ENCODE measurements around the gene IPO9.

IPO9 gene

GRCh38 chr1:201902198-201902597, 73.2 kb downstream of the IPO9 start:
- no peak overlapping the region for H3K4me3 ChIP-seq (ENCODE audit: low read depth, low read length)
- no peak for TF ChIP-seq MYC (IDR thresholded peaks at IDR 0.05; ENCODE audit: low read depth, low read length)
- no peak for TF ChIP-seq POLR2A (IDR thresholded peaks at IDR 0.05; ENCODE audit: extremely low read depth, insufficient read length)
- TF ChIP-seq, protein P1, sequence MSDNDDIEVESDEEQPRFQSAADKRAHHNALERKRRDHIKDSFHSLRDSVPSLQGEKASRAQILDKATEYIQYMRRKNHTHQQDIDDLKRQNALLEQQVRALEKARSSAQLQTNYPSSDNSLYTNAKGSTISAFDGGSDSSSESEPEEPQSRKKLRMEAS (IDR thresholded peaks at IDR 0.05; ENCODE audit: low read depth, low read length), result no peak
- TF ChIP-seq, protein P2, sequence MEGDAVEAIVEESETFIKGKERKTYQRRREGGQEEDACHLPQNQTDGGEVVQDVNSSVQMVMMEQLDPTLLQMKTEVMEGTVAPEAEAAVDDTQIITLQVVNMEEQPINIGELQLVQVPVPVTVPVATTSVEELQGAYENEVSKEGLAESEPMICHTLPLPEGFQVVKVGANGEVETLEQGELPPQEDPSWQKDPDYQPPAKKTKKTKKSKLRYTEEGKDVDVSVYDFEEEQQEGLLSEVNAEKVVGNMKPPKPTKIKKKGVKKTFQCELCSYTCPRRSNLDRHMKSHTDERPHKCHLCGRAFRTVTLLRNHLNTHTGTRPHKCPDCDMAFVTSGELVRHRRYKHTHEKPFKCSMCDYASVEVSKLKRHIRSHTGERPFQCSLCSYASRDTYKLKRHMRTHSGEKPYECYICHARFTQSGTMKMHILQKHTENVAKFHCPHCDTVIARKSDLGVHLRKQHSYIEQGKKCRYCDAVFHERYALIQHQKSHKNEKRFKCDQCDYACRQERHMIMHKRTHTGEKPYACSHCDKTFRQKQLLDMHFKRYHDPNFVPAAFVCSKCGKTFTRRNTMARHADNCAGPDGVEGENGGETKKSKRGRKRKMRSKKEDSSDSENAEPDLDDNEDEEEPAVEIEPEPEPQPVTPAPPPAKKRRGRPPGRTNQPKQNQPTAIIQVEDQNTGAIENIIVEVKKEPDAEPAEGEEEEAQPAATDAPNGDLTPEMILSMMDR (IDR thresholded peaks at IDR 0.05; ENCODE audit: low read depth, low read length), result no peak
- no peak for DNase-seq (ENCODE audit: low read depth)

DNA sequence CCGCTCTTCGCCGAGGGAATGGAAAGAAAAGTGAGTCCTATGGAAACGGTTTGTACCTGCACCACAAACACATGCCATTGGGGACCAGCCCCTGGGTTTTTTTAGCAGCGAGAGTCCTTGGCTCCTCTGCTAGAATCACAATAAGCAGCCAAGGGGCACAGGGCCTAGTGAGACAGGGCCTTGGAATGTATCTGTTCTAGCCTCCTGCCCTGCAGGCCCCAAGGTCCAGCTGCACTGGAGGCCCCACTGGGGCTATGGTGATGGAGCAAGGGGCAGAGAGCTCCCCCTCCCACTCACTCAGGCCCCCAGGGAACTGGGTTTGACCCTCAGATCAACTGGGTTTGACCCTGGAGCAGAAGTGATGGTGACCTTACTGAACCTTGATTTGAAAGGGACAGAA, 74.2 kb downstream of the IPO9 start:
- no peak overlapping the region for H3K4me3 ChIP-seq (ENCODE audit: low read depth, low read length)
- TF ChIP-seq, protein P1 (IDR thresholded peaks at IDR 0.05; ENCODE audit: low read depth, low read length), result no peak
- TF ChIP-seq, protein P2 (IDR thresholded peaks at IDR 0.05; ENCODE audit: low read depth, low read length), result no peak
- no peak for TF ChIP-seq MYC (IDR thresholded peaks at IDR 0.05; ENCODE audit: low read depth, low read length)
- TF ChIP-seq POLR2A (IDR thresholded peaks at IDR 0.05; ENCODE audit: extremely low read depth, insufficient read length), result no peak
- no peak for DNase-seq (ENCODE audit: low read depth)

- H3K4me3 ChIP-seq (ENCODE audit: low read depth, low read length), result no peak overlapping the region
- TF ChIP-seq, protein P1 (IDR thresholded peaks at IDR 0.05; ENCODE audit: low read depth, low read length), result no peak
- TF ChIP-seq MYC (IDR thresholded peaks at IDR 0.05; ENCODE audit: low read depth, low read length) (no peak), POLR2A (IDR thresholded peaks at IDR 0.05; ENCODE audit: extremely low read depth, insufficient read length) (no peak)
- TF ChIP-seq, protein P2 (IDR thresholded peaks at IDR 0.05; ENCODE audit: low read depth, low read length), result no peak
- DNase-seq (ENCODE audit: low read depth), result no peak
These were observed 75.6 kb downstream of the IPO9 start for GRCh38 chr1:201904579-201904978.

GRCh38 chr1:201905234-201905890, 76.4 kb downstream of the IPO9 start:
- DNase-seq (ENCODE audit: low read depth), result no peak
- H3K4me3 ChIP-seq (ENCODE audit: low read depth, low read length), result no peak overlapping the region
- TF ChIP-seq, protein P1 (IDR thresholded peaks at IDR 0.05; ENCODE audit: low read depth, low read length), result no peak
- TF ChIP-seq POLR2A (IDR thresholded peaks at IDR 0.05; ENCODE audit: extremely low read depth, insufficient read length), result no peak

DNA sequence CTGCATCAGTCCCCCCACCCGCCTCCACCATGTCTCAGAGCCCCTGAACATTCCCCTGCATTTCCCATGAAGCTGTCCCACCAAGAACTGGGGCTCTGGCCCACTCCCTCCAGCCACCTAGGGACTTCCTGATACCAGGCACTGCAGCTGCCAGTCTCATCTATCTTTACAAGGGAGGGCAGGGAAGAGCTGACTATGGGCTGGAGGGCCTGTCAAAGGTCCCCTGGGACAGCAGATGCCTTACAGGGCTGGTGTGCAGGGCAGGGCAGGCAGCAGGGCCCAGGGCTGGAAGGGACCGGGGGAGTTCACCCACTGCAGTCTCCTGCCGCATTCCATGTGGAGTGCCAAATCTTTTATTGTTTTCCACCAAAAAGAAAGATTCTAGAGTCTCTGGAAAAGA, 77.4 kb downstream of the IPO9 start:
- no peak overlapping the region for H3K4me3 ChIP-seq (ENCODE audit: low read depth, low read length)
- peak; percentile 22 for DNase-seq (ENCODE audit: low read depth)
- TF ChIP-seq POLR2A (IDR thresholded peaks at IDR 0.05; ENCODE audit: extremely low read depth, insufficient read length) (no peak), MYC (IDR thresholded peaks at IDR 0.05; ENCODE audit: low read depth, low read length) (no peak)
- TF ChIP-seq, protein P2 (IDR thresholded peaks at IDR 0.05; ENCODE audit: low read depth, low read length), result no peak
- TF ChIP-seq, protein P1 (IDR thresholded peaks at IDR 0.05; ENCODE audit: low read depth, low read length), result no peak

GRCh38 chr1:201907621-201908020, 78.7 kb downstream of the IPO9 start:
- TF ChIP-seq, protein P1 (IDR thresholded peaks at IDR 0.05; ENCODE audit: low read depth, low read length), result no peak
- TF ChIP-seq POLR2A (IDR thresholded peaks at IDR 0.05; ENCODE audit: extremely low read depth, insufficient read length), result no peak
- TF ChIP-seq MYC (IDR thresholded peaks at IDR 0.05; ENCODE audit: low read depth, low read length), result no peak
- TF ChIP-seq, protein P2 (IDR thresholded peaks at IDR 0.05; ENCODE audit: low read depth, low read length), result no peak
- H3K4me3 ChIP-seq (ENCODE audit: low read depth, low read length), result no peak overlapping the region
- DNase-seq (ENCODE audit: low read depth), result no peak
